Esophagus squamous epithelium (tissue), 4 donors: ENCODE data around the gene PLCB1.

Source experiments
- POLR2A ChIP-seq, 4 donors: fragments of 450-650 bp; IDR thresholded peaks; one replicate each; pipeline ENCODE4 v1.6.1; 2017; ENCODE audit warnings: antibody characterized with exemption in 4 of 4, mild to moderate bottlenecking in 4 of 4, moderate library complexity in 3 of 4
- TF ChIP-seq, protein P1 (sequence below), 6 experiments: fragments of 450-650 bp in 4 of 6; fragments of 200-600 bp in 2 of 6; sonication (generic) in 2 of 6; IDR thresholded peaks; one replicate each; pipeline ENCODE4 v1.5.1; 2016 to 2019; ENCODE audit warnings: antibody characterized with exemption in 6 of 6, mild to moderate bottlenecking in 4 of 6, moderate library complexity in 4 of 6

DNA sequence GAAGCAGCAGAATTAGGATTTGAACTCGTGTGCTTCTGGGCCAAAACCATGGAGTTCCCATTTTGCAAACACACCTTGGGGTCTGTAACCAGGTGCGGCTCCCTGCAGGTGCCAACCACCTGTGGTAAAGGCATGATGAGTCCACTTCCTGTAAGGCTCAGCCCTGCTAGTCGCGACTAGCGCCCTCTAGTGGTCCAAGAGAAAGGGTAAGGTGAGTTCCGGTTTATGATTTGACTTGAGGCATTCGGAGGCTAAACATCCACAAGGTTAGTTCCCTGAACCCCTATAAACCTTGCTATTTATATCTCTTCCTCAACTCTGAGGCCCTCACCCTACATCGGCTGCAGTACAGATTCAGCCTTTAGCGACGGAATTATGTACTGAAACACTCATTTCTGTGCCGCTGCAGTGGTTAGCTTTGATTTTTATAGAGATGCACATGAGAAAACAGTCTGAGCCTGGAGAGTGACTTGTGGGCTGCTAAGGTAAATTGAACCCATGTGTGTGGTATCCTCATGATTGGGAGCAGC is 173.4 kb downstream of the PLCB1 start:
- no peak for TF ChIP-seq POLR2A (IDR thresholded peaks at IDR 0.05)
- TF ChIP-seq, protein P1, sequence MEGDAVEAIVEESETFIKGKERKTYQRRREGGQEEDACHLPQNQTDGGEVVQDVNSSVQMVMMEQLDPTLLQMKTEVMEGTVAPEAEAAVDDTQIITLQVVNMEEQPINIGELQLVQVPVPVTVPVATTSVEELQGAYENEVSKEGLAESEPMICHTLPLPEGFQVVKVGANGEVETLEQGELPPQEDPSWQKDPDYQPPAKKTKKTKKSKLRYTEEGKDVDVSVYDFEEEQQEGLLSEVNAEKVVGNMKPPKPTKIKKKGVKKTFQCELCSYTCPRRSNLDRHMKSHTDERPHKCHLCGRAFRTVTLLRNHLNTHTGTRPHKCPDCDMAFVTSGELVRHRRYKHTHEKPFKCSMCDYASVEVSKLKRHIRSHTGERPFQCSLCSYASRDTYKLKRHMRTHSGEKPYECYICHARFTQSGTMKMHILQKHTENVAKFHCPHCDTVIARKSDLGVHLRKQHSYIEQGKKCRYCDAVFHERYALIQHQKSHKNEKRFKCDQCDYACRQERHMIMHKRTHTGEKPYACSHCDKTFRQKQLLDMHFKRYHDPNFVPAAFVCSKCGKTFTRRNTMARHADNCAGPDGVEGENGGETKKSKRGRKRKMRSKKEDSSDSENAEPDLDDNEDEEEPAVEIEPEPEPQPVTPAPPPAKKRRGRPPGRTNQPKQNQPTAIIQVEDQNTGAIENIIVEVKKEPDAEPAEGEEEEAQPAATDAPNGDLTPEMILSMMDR (IDR thresholded peaks at IDR 0.05) = peak; percentile 33 to 51 (median 48)
